Activated B cell treated with CpG ODN at 0.5 μM for 24 hours (primary cell): Measurements from ENCODE around the gene CAMTA1. TPM values are rescaled to one million over a fixed set of nuclear protein-coding genes. Genes with fewer than 3 reads are reported as not detected.

Experiments
- ATAC-seq: fragments of 200-7000 bp; cut with Tn5 transposase; one replicate; pipeline ENCODE4 v1.10.0; 2021; ENCODE audit warnings: low read depth, mild to moderate bottlenecking, moderate library complexity
- CTCF ChIA-PET: fragments of 350-600 bp; sonication (Branson Sonifier 250); formaldehyde crosslinking; loops from one replicate; lab custom pipeline; 2021; ENCODE audit warnings: antibody characterized with exemption; lab: Charles Lee
- POLR2A ChIA-PET: fragments of 350-600 bp; sonication (Branson Sonifier 250); formaldehyde crosslinking; loops from one replicate; lab custom pipeline; 2021; ENCODE audit warnings: antibody characterized with exemption; lab: Charles Lee
- DNase-seq: peaks from one replicate; pipeline ENCODE4 v3.0.0; 2022
- H3K27ac Mint-ChIP-seq: one replicate; pipeline ENCODE4 v1.8.0; 2020; ENCODE audit warnings: mixed read lengths
- H3K27me3 Mint-ChIP-seq: one replicate; pipeline ENCODE4 v1.8.0; 2021; ENCODE audit warnings: mixed read lengths
- H3K36me3 Mint-ChIP-seq: one replicate; pipeline ENCODE4 v1.8.0; 2021; ENCODE audit warnings: low read depth, mixed read lengths
- H3K4me1 Mint-ChIP-seq: one replicate; pipeline ENCODE4 v1.8.0; 2021; ENCODE audit warnings: mixed read lengths
- H3K4me3 Mint-ChIP-seq: one replicate; pipeline ENCODE4 v1.8.0; 2020; ENCODE audit warnings: mild to moderate bottlenecking, mixed read lengths
- H3K9me3 Mint-ChIP-seq: one replicate; pipeline ENCODE4 v1.8.0; 2020; ENCODE audit warnings: mixed read lengths
- intact Hi-C: fragments of 100-400 bp; cut with micrococcal nuclease; formaldehyde crosslinking; loops from one replicate; pipeline ENCODE4 v1.15.1; 2024
- total RNA-seq: library from RNA; stranded (reverse); gene quantifications from 2 replicates; pipeline ENCODE4 v1.2.3, GENCODE V29; 2022
- TF ChIP-seq, protein P1 (sequence below): fragments of 200-600 bp; IDR thresholded peaks from one replicate; pipeline ENCODE4 v1.8.0; 2022; ENCODE audit warnings: antibody characterized with exemption, mild to moderate bottlenecking

Gene CAMTA1
- total RNA-seq, 1 donor from 2014 or later, result 49.8 TPM

DNA sequence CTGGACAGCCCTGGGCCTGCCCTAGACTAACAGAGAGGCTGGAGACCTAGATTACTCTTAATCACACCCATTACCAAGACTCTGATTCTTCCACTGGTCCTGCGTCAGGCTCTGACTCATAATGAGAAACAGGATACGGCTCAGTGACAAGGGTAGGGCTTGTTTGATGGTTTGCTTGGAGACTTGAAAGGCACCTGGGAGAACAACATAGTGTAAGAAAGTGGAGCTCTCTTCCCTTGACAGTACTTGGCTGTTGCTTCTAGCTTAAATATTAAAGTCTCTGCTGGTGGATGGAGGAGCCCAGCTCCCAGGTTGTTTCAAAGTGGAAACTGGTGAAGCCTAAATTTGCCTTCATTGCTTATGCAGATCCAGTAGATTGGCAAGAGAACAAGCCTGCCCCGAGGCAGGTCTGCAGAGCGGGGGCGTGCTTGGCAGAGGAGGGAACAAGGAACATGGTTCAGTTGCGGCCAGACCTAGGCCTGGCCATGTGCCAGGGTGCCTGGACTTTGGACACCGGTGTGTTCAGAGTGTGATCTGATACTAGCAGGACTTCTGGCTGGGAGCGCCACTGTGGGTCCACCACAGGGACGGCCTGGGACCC, 480.6 kb downstream of the CAMTA1 start:
- Mint-ChIP-seq H3K27ac (no peak overlapping the region), H3K9me3 (peaks cover 15% of the 10 kb centered on the region), H3K36me3 (no peaks in the 10 kb centered on the region), H3K4me1 (no peaks in the 10 kb centered on the region), H3K4me3 (no peak overlapping the region), H3K27me3 (peaks cover 8% of the 10 kb centered on the region)
- CTCF ChIA-PET, result no interaction called here
- TF ChIP-seq, protein P1, sequence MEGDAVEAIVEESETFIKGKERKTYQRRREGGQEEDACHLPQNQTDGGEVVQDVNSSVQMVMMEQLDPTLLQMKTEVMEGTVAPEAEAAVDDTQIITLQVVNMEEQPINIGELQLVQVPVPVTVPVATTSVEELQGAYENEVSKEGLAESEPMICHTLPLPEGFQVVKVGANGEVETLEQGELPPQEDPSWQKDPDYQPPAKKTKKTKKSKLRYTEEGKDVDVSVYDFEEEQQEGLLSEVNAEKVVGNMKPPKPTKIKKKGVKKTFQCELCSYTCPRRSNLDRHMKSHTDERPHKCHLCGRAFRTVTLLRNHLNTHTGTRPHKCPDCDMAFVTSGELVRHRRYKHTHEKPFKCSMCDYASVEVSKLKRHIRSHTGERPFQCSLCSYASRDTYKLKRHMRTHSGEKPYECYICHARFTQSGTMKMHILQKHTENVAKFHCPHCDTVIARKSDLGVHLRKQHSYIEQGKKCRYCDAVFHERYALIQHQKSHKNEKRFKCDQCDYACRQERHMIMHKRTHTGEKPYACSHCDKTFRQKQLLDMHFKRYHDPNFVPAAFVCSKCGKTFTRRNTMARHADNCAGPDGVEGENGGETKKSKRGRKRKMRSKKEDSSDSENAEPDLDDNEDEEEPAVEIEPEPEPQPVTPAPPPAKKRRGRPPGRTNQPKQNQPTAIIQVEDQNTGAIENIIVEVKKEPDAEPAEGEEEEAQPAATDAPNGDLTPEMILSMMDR, result no peak
- no peak for ATAC-seq
- intact Hi-C loops, result no loop called here
- POLR2A ChIA-PET, result no interaction called here
- no peak for DNase-seq

DNA sequence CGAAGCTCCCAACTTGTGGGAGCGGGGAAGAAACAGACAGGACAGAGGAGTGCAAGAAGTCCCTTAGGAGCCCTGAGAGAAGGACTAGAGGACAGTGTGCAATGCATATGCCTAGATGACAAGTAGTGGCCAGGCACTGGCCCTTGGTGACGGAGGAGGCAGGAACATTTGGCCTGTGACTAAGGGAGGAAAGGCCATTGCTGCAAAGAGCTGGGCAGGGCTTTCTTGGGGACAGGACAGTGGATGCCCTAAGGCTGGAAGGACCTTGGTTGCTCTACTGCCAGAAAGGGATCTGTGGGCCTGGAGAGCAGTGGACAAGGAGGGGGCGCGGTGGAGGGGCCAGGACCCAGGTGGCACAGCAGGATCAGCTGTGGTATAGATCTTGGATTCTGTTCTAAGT, 481.3 kb downstream of the CAMTA1 start:
- no peak overlapping the region for H3K27ac Mint-ChIP-seq
- ChIA-PET POLR2A (no interaction called here), CTCF (no interaction called here)
- DNase-seq, result no peak
- intact Hi-C loops, result no loop called here
- peaks cover 17% of the 10 kb centered on the region for H3K9me3 Mint-ChIP-seq
- no peak overlapping the region for H3K4me3 Mint-ChIP-seq
- H3K27me3 Mint-ChIP-seq, result peaks cover 12% of the 10 kb centered on the region
- no peaks in the 10 kb centered on the region for H3K36me3 Mint-ChIP-seq
- TF ChIP-seq, protein P1, result no peak
- H3K4me1 Mint-ChIP-seq, result no peaks in the 10 kb centered on the region
- ATAC-seq, result no peak

DNA sequence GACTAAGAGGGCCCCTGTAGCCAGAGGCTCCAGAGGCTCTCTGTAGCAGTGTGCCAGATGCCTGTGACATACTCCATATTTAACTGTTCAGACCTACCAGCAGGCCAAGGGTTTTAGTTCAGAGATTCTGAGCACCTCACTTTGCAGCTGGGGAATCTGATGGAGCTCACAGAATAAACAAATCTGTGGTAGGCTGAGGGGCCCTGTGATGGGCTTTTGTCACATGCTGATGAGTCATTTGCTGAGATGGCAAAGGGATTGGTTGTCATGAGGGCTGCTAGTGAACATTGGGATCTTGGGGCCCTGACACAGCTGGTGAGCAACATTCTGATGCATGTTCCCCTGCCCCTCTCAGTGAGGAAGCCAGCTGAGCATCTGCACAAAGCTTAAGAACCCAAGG, 482.2 kb downstream of the CAMTA1 start:
- ChIA-PET CTCF (no interaction called here), POLR2A (no interaction called here)
- ATAC-seq (no peak), DNase-seq (no peak)
- Mint-ChIP-seq H3K27me3 (peaks cover 12% of the 10 kb centered on the region), H3K4me3 (no peak overlapping the region), H3K27ac (no peak overlapping the region), H3K4me1 (no peaks in the 10 kb centered on the region), H3K36me3 (no peaks in the 10 kb centered on the region), H3K9me3 (peaks cover 17% of the 10 kb centered on the region)
- TF ChIP-seq, protein P1, result no peak
- intact Hi-C loops, result no loop called here

DNA sequence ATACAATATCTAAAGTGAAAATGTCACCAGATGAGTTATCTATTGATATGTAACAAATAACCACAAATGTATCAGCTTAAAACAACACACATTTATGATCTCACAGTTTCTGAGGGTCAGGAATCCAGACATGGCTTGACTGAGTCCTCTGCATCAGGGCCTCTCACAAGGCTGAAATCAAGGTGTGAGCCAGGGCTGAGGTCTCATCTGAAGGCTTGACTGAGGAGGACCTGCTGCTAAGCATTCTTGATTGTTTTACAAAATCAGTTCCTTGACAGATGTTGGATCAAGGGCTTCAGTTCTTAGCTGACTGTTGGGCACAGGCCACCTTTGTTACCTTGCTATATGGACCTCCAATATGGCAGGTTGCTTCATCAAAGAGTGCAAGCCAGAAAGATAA, 483.7 kb downstream of the CAMTA1 start:
- TF ChIP-seq, protein P1, result no peak
- H3K27ac Mint-ChIP-seq, result no peak overlapping the region
- H3K9me3 Mint-ChIP-seq, result peaks cover 17% of the 10 kb centered on the region
- H3K36me3 Mint-ChIP-seq, result no peaks in the 10 kb centered on the region
- ATAC-seq (no peak), DNase-seq (no peak)
- H3K4me3 Mint-ChIP-seq, result no peak overlapping the region
- POLR2A ChIA-PET, result no interaction called here
- no peaks in the 10 kb centered on the region for H3K4me1 Mint-ChIP-seq
- intact Hi-C loops, result no loop called here
- CTCF ChIA-PET, result no interaction called here
- peaks cover 12% of the 10 kb centered on the region for H3K27me3 Mint-ChIP-seq

DNA sequence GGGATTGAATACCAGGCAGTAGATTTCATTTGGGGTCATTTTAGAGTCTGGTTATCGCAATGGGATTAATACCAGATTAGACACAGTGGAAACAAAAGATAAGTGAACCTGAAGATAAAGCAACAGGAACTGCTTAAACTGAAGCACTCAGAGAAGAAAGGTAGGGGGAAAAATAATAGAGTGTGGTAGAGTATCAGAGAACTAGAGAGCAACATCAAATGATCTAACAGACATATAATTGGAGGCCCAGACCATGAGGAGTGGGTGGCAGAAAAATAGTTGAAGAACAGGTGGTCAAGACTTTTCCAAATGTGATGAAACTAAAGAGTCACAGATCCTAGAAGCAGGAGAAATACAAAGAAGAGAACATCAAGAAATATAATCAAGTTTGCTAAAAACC, 484.3 kb downstream of the CAMTA1 start:
- Mint-ChIP-seq H3K4me3 (no peak overlapping the region), H3K27ac (no peak overlapping the region), H3K27me3 (peaks cover 12% of the 10 kb centered on the region), H3K36me3 (no peaks in the 10 kb centered on the region), H3K4me1 (no peaks in the 10 kb centered on the region), H3K9me3 (peaks cover 17% of the 10 kb centered on the region)
- no peak for ATAC-seq
- ChIA-PET POLR2A (no interaction called here), CTCF (no interaction called here)
- TF ChIP-seq, protein P1, result no peak
- DNase-seq, result no peak
- intact Hi-C loops, result no loop called here
